Fibroblast of skin of back (primary cell): ENCODE measurements around the gene GP5.

ENCODE experiments used
- DNase-seq: peaks from one replicate; pipeline ENCODE4 v3.0.0-alpha.2; 2013

The GP5 gene

DNA sequence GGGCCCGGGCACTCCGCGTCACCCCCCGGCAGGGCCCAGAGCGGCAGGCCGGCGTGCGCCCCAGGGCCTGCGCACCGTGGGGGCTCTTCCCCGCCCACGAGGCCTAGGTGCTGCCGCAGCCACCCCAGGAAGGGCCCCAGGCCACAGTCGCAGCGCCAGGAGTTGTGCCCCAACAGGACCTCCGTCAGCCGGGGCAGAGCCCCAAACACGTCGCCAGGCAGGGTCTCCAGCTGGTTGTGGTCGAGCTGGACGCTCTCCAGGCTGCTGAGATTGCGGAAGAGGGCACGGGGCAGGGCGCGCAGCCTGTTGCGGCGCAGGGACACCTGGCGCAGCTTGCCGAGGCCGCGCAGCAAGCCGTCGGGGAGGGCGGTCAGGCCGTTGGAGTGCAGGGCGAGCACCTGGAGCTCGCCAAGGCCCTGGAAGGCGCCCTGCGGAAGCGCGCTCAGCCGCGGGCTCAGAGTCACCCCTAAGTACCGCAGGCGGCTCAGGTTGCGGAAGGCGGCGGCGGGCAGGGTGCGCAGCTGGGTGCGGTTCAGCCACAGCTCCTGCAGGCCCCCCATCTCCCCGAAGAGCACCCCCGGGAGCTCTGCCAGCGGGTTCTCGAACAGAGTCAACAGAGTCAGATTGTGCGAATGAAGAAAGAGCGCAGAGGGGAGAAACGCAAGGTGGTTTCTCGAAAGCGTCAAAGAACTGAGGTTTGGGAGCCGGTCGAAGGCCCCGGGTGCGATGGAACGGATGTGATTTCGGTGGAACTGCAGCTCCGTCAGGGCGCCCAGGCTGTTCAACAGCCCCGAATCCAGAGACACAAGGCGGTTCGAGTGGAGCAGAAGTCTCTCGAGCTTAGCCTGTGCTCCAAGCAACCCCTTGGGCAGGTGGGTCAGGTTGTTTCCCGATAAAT lies 2.0 kb downstream of the GP5 start:
- DNase-seq, result no peak

DNA sequence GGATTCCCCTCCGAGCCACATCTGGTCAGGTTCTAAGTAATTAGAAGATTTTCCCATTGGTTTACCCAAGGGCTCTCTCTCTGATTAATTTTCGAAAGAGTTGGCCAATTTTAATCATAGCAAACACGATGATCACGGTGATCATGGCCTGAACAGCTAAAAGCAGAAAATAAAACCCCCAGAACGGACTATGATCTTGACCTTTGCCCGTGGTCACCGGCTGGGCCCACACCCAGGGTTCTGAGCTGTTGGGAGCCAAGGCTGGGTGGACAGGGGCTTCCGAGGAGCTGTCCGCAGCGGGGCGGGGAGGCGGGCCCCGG lies 2.6 kb downstream of the GP5 start:
- no peak for DNase-seq

DNA sequence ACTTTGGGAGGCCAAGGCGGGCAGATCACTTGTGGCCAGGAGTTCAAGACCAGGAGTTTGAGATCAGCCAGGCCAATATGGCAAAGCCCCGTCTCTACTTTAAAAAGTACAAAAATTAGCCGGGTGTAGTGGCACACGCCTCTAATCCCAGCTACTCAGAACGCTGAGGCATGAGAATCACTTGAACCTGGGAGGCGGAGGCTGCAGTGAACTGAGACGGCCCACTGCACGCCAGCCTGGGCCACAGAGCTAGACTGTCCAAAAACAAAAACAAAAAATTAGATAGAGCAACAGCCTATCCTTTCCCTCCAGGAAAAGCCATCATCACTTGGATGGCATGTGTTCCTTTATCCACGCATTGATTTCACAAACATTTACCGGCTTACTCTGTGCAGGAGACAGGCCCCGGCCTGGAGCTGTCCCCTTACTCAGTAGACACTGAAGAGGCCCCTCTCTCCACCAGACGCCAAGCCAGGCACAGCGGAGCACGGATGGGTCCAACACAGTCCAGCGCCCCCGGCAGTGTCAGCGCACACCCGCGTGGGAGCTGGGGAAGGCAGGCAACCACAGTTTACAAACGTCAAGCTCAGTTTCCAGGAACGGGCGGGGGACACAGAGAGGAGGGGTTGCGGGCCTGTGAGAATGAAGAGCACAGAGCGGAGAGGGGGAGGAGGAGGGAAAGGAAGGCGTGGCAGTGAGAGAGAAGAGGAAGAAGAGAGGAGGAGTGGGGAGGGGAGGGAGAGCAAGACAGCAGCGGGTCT lies 3.1 kb downstream of the GP5 start:
- DNase-seq, result no peak

DNA sequence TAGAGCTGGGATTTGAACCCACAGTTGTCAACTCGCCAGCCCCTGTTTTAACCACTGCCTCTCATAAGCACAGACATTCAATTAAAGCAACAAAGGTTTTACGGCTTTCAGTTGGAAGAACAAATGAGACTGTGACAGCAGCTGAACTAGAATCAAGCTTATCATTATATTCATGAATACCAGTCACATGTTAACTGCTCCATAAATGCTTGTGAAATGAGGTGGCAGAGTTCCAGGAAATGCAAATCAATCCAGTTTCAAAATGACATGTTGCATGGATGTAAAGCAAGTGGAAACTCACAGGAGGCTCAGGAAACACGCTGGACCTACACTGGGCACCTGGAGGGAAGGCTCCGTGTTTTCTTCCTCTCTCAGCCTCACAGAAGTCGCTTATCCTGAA lies 3.9 kb downstream of the GP5 start:
- DNase-seq, result no peak

DNA sequence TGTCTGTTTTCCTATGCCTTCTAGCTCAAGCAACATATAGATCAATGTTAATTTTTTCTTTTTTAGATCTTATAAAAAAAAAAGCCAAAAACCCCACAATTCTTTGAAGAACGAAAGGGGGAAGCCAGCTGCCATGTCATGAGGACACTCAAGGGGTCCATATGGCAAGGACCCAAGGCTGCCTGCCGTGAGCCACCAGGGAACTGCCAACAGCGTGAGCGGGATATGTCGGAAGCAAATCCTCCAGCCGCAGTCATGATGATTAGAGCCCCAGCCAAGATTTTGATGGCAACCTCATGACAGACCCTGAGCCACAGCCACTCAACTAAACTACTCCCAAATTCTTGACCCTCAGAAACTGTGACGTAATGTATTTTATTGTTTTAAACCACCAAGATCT lies 6.5 kb downstream of the GP5 start:
- no peak for DNase-seq

DNA sequence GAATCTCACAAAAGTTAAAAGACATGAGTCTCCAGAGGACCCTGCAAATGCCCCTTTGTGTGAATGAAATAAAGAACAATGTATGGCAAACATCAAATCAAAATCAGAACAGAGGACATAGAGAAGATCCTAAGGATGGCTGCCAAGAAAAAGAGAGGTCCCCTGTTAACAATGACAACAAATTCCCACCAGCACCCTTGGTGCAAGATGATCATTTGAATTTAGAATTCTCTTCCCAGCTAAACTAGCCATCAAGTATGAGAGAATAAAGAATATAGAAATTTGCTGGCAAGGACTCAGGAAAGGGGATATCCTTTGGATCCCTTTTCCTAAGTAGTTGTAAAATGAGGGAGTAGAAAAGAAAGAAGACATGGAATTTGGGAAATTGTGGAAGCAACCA lies 8.2 kb downstream of the GP5 start:
- no peak for DNase-seq

DNA sequence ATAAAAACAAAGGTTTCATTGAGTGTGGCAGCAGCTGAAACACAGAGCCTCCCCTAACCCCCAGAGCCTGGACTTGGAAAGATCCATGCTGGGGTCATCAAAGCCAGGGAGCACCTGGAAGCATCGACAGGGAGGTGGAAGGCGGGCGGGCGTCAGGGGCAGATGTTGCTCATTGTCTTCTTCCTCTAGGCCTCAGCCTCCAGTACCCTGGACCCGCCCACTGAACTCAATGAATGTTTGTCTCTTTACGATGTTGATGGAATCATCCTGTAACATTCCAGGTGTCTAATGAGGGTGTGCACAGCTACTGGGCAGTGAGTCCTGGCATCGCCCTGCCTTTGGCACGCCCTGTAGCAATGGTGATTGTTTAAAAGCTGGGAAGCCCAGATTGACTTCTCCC lies 9.8 kb downstream of the GP5 start:
- DNase-seq, result no peak

DNA sequence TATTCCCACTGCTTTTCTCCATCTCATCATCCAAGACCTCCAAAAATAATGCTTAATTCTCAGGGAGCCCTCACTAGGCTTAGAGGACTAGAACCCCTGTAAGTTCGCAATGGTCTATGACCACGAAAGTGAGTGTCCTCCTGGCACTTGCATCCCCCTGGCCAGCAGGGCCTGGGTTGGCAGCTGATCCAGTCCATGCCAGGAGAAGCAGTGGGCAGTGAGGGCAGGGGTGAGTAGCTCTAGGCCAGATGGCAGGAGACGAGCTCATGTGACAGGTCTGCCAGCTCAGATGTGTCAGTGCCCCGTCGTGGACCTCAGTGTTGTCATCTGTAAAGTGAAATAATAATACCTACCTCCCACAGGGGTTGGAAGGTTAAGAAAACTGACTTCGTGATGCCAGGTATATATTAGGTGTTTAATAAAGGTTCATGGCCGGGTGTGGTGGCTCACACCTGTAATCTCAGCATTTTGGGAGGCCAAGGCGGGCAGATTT lies 11.1 kb downstream of the GP5 start:
- no peak for DNase-seq

DNA sequence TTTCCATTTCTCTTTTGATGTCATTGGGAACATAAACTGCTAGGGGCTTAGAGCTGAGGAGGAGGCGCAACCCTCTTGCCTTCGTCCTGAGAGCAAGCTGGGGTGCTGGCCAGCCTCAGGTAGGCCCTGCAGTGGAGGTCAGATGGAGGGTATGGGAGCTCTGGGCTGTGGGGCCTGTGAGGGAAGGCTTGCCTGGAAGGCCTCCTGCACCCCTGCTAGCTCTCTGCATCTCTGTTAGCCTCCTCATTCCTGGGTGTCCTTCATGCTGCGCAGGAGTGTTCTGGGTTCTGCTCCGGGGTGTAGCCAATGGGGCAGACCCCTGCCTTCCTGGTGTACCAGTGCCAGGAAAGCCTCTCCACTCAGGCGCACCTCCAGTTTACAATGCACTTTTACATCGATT lies 11.8 kb downstream of the GP5 start:
- DNase-seq, result no peak

DNA sequence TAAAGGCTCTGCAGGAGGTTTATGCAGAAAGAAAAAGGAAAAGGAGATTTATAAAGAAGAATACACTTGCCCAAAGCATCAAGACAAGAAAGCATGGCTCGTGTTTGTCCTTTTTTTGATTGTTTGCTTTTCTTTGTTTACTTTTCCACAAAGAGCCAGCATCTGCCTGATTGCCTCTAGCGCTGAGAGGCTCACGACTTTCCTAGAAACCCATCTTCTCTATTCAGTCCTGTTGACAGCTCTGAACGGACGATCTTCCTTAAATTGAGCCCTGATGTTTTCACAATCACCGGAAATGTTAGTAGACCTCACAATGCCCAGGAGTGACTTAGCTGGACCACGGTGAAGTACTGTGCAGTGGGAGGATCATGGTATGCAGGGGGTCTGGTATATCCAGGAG lies 12.4 kb downstream of the GP5 start:
- no peak for DNase-seq

DNA sequence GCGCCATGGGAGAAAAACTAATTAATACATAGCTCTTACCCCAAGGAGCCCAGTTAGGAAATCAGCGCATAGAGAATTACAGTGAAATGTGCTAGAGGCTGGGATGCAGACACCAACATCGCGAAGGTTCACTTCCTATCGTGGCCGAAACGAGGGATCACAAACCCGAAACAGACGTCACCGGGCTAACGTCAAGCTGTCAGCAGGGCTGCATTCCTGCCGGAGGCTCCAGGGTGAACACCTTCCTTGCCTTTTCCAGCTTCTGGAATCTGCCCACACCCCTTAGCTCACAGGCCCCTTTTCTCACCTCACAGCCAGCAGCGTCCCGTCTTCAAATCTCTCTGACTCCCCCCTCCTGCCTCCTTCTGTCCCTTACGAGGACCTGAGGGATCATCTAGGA lies 13.0 kb downstream of the GP5 start:
- no peak for DNase-seq

DNA sequence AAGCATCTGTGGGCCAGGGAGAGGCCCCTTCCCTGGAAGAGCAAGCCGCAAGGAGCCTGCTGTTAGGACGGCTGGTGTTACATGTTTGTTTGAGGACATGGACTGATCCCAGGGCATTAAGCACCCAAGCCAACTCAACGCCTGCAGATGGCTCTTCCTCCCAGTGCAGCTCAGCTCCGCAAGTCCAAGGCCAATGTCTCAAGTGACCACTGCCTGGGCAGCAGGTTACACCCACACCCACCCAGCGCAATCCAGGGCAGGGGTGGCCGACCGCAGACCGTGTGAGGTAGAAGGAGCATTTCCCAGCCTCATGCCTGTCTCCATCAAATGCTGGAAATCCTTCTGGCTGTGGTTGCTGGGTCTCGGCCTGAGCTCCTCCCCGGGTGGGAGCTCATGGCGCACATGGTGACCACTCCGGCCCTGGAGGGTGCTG lies 14.5 kb downstream of the GP5 start:
- no peak for DNase-seq

DNA sequence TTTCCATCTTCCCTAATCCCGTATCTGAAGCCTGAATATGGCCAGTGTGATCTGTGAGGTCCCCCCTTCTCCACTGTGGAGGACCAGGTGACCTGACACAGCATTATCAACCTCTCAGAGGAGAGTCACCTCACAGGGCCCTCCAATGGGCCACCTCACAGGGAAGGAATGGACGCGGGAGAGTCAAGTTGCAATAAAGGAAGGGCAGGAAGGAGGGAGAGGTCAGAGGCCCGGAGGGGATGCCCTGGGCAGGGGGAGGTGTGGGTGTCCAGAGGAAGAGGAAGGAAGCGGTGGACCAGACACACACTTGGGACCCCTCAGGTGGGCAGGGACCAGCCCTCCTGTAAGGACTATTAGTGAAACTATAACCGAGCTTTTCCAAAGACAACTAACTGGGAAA lies 14.9 kb downstream of the GP5 start:
- DNase-seq, result no peak

DNA sequence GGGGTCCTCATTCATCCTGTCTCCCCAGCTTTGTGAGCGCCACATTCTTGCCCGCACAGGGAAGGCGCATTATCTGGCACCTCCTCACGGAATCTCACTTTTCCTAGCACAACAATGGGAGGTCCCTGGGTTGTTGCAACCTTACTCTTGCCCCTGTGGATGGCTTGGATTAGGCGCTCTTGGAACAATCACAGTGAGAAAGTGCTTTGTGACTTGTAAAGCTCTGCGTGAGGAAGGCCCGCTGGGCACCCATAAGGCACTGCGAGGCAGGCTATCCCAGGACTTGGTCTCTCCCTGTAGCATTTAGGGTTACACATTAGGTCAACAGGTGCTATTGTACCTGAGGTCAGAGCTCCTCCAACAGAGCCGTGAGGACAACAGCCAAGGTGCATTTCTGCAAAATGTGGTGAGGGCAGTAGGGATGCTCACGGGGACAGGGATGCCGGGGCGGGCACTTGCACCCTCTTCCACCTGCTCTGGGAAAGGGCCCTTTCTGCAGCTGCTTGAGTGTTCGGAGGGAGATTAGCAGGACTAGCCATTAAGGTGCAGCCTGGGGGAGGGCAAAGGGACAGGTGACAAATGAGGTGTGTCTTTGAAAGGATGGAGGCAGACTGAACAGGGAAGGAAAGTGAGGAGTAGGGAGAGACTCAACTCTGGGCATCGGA lies 15.7 kb downstream of the GP5 start:
- no peak for DNase-seq

DNA sequence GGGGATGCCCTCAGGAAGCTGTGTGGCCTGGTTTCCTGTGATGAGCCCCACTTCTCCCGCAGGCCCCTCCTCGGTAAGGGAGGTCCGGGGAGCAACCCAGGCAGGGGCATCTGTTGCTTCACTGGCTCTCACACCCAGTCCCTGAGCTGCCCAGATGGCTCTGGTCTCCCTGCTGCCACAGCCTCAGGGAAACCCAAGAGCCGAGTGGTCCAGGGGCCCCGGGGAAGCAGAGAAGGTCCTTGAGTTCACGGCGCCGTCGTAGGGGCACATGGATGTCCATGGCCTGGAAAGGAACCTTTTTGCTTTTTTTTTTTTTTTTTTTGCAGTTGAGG lies 16.2 kb downstream of the GP5 start:
- DNase-seq, result no peak

DNA sequence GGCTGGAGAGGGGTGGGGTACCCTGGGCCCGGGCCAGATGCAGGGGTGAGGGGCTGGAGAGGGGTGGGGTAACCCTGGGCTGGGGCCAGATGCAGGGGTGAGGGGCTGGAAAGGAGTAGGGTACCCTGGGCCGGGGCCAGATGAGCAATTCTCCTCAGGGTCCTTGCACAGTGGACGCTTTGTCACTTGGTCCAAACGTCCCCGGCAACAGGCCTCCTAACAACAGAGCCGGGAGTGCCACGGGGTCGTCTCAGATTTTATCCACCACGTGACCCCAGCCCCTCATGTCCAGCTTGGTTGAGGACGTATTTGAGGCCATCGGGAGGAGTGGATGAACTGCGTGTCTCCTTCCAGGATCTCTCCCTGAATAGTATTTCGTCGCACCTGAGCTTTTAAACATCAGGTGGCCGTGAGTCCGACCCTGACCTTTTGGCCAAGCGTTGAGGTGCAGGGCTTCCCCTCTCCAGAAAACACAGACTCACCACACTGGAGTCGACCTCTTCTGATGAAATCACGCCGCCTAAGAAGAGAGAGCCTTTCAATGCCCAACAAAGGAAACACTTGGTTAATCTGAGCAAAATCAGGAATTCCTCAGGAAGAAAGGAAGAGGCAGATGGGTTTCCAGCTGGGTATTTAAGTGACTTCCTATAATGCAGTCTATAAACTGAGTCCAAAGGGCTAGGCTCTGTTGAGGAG lies 16.7 kb downstream of the GP5 start:
- no peak for DNase-seq

DNA sequence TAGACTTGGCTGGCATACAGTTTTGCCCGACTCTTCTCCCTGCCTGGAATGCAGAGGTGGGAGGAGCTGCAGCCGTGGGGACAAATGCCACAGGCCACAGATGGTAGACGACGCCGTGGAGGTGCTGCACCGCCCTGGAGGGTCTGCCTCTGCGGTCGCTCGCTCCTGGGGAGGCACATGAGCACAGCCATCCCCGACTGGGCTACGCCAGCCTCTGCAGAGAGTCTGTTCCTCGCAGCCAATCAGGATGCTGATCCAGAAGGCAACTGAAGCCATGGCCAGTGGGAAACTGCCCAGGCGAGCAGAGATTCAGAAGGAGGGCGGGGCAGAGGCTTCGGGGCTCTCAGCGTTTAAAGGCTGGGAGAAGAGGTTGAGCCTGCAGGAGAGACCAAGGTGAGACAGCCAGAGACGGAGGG lies 17.6 kb downstream of the GP5 start:
- no peak for DNase-seq

DNA sequence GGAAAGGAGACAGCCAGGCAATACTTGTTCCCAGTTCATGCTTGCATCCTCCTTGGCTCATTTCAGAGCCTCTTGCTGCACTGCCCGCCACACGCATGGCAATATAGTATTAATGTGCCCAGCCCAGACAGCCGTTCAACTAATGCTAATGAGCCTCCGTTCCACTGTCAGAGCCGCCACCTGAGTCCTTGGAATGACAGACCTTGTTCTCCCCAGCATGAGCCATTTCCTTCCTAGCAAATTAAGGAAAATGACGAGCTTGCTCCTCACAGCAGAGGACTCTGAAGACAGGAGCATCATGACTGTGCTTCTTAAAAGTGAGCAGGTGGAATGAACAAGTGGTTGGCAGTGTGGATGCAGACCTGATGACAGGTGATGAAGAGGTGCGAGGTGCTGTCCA lies 18.7 kb downstream of the GP5 start:
- DNase-seq, result no peak

DNA sequence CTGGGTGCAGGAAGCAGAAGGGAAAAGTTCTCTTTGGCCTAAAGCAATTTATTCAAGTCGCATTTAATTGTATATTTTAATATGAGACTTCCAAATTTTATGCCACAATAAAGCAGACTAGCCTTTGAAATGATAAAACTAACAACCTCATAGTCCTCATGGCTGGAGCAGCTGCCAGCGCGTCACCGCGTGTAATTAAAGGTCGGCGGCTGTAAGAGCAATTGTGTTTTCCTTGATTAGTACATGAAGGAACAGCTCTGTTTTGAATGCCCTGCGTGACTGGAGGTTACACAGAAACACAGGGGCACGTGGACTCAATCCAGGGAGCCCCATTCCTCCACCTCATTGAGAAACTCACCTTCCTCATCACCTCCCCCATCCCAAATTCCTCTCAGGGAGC lies 19.4 kb downstream of the GP5 start:
- no peak for DNase-seq

DNA sequence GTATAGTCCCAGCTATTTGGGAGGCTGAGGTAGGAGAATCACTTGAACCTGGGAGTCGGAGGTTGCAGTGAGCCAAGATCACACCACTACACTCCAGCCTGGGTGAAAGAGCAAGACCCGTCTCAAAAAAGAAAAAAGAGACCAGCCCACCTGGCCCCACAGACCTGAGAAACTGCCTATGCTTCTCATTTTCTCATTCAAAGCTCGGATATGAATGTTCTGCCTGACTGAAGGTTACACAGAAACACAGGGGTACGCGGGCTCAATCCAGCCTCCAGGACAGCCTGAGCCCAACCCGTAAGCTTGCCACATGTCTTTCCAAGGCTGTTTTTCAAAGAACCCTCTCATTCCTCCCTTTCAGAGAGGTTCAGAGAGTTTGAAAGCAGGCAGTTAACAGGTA lies 19.8 kb downstream of the GP5 start:
- DNase-seq, result no peak

DNA sequence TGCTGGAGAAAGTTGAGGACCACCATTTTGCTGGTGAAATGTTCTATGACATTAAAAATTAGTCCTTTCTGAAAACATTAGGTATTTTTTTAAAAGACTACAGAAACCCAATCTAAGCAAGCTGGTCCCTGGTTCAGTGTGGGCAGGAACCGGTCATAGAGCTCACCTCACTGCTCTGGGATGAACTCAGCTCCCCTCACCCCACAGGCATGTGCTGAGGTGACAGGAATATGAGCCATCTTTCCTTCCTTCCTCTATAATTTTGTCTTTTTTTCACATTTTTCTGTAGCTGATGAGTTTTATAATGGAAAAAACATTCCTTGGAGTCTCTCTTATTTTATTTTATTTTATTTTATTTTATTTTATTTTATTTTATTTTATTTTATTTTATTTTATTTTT lies 21.4 kb downstream of the GP5 start:
- DNase-seq, result no peak

DNA sequence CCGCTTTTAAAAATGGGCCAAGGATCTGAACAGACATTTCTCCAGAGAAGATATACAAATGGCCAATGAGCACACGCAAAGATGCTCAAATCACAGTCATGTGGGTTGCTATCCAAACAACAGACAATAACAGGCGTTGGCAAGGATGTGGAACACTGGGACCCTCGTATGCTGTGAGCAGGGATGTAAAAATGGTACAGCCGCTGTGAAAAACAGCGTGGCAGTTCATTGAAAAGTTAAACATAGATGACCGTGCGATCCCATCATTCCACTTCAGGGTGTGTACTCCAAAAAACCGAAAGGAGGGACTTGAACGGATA lies 22.9 kb downstream of the GP5 start:
- DNase-seq, result no peak
